ENCODE data around the gene TRABD.
"Not testable (repeated sequence)": the region's sequence is repeated elsewhere in the genome, so short reads cannot be mapped to it uniquely, and the experiment has no call there.

TRABD gene

DNA sequence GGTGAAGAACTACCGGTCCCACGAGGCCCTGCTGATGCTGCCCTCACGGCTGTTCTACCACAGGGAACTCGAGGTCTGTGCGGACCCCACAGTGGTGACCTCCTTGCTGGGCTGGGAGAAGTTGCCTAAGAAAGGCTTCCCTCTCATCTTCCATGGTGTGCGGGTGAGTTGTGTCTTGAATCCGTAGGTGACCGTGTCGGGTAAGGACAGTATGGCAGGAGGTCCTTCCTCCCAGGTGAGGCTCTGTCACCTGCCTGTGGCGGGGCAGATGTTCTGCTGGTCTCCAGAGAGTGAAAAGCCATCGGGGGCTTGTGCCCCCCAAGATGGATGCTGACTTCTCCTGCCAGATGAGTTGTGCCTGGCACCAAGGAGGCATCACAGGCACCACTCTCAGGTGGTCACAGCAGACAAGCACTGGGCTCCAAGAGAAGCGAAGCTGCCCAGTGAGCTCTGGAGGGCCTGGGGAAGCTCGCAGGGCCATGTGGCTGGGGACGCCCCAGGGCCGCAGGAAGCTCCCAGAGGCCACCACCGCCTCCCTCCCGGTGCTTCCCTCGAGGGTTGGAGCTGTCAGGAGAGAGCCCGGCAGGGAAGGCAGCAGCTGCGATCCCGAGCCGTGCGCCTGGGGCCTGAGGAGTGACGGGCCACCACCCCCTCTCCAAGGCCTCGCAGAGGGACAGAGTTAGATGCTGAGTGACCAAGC is 32.5 kb upstream of the TRABD start:
- no peak for DNase-seq (ENCODE audit: low read depth)

DNA sequence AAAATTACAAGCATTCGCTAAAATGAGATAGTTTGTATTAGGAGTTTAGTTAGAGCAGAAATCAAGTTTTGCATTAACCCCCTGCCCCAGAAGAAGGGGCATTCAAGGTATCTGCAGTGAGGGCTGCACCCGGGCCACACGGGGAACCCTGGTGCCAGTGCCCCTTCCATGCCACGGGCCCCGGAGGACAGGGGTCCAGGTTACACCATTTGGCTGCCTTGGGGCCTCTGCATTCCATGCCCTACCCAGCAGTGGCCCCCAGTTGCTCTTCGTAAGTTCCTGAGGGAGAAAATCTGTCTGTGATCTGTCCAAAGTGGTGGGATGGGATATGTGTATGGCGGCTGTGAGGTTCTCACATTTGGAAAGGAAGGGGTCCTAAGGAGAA is 32.0 kb upstream of the TRABD start:
- no peak for DNase-seq (ENCODE audit: low read depth)

DNA sequence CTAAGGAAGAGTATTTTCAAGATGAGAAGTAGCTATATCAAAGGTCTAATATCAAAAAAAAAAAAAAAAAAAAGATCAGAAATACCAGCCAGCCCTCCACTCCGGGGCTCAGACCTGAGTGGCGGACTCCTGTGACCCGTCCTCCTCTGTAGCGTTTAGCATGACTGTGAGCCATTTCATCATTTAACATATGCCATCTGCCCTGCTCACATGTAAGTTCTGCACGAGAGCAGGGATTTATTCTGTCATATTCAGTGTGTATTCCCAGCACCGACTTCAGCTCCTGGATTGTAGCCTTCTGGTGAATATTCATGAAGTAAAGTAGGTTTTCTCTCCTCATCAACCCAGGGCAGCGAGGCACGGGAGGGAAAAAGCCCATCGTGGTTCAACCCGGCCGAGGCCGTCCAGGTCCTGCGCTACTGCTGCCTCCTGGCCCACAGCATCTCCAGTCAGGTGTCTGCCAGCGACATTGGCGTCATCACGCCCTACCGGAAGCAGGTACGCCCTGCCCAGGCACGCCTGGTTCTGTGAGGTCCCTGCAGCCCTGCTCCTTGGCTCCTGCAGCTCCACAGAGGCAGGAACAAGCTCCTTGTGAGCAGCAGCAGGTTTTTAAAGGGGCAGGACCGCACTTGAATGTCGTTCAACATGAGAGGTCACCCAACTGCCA is 27.9 kb upstream of the TRABD start:
- no peak for DNase-seq (ENCODE audit: low read depth)

DNA sequence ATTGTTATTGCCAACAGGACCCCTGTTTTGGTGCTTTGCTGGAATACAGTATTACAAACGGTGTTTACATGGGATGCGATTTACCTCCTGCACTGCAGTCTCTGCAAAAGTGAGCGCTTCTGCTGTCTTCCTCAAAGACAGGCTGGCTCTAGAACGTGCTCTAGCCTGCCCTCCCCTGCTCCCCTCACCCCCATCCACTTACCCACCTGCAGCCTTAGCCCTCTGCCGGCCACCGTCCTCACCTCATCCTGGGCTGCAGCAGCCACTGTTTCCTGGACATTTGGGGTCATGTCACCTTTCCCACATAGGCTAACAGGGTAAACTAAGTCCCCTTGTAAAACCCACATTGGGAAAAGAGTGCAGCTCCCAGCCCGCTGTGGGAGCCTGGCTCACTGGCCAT is 24.8 kb upstream of the TRABD start:
- DNase-seq (ENCODE audit: low read depth), result no peak

DNA sequence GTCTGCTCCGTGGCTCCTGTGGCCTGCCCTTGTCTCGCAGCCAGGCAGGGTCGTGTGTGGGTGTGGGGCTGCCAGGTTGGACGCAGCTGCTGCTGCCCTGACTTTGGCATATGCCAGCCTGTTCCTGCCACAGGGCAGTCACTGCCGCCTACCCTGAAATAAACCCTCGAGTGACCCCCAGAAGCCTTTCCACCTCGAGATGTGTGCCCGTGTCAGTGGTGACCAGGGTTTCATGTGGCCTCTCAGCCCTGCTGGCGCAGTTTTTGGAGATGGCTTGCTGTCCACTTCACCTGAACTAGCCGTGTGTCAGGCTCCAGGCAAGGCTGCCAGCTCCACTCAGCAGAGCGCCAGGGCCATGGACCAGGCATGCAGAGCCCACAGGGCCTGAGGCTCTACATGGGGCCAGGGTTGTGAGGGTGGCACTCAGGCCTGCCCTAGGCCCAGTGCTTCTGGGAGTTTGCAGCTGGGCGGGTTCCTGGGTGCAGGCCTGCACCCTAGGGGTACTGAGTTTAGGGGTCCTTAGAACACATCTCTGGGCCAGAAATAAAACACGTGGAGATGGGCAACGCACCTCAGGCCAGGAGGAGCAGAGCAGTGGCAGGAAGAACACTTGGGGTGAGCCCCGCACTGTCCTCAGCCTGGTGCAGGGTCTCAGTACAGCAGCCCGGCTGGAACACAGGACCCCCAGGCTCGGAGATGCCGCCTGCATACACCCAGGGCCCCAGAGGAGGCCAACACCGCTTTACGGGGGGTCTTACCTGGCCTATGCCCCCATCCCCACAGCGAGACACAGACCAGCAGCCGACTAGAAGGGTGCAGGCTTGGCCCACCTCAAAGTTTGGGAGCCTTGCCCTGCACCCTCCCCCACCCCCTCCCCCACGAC is 24.0 kb upstream of the TRABD start:
- DNase-seq (ENCODE audit: low read depth), result no peak

DNA sequence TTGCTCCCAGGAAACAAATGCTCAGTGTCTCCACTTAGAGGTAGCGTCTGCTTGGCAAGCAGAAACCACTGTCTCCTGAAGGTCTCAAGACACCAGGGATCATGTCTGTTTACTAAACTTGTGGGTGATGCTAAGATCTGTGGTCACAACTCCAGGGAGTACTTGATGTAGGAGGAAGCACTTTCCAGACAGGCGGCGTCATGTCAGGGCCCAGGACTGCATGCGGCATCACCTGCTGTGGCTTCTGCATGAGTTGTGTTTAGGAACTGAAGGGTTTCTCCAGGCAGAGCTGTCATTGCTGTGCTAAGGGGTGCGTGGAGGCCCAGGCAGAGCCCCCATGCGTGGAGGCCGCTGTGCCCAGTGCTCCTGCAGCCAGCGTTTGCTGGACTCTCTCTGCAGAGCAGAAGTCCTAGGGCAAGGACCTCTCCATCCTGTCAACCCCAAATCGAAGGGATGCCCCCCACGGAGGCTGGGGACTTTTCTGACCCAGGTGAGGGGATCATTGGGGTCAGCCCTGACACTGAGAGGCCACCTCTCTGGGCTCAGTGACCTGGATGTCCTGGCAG is 23.2 kb upstream of the TRABD start:
- no peak for DNase-seq (ENCODE audit: low read depth)

DNA sequence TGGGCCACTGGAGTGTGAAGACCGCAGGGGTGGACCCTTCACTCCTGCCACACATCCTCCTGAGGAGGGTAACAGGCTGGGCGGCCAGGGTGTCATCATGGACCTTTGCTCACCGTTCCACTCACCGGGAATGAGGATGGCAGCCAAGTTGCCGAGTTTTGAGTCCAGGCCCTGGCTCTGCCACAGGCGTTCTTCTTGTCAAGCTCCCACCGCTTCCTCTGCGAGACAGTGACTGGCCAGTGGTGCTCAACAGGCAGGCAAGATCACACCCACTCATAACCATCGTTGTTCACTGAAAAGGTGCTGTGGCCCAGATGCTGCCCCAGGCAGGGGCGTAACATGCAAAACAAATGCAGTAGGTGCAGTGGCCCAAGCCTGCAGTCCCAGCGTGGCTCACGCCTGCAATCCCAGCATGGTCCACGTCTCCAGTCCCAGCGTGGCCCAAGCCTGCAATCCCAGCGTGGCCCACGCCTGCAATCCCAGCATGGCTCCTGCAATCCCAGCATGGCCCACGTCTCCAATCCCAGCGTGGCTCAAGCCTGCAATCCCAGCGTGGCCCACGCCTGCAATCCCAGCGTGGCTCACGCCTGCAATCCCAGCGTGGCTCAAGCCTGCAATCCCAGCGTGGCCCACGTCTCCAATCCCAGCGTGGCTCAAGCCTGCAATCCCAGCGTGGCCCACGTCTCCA is 20.1 kb upstream of the TRABD start:
- no peak for DNase-seq (ENCODE audit: low read depth)

DNA sequence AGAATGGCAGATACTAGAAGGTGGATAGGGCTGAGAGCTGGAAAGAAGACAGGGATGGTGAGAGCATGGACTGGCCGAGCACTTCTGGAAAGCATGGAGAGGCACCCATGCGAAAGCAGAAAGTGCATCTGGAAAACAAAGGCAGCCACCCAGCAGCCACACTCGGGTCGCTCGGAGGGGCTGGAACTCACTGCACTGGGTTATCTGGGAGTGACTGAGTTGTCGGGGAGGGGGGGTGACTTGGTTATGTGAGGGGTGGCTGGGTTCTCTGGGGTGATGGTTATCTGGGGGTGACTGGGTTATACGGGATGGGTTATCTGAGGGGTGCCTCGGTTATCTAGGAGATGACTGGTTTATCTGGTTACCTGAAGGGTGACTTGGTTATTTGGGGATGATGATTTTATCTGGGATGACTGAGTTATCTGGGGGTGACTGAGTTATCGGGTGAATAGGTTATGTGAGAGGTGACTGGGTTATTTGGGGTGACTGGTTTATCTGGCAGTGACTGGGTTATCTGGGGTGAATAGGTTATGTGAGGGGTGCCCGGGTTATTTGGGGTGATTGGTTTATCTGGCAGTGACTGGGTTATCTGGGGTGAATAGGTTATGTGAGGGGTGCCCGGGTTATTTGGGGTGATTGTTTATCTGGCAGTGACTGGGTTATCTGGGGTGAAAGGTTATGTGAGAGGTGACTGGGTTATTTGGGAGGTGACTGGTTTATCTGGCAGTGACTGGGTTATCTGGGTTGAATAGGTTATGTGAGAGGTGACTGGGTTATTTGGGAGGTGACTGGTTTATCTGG is 17.8 kb upstream of the TRABD start:
- no peak for DNase-seq (ENCODE audit: low read depth)

DNA sequence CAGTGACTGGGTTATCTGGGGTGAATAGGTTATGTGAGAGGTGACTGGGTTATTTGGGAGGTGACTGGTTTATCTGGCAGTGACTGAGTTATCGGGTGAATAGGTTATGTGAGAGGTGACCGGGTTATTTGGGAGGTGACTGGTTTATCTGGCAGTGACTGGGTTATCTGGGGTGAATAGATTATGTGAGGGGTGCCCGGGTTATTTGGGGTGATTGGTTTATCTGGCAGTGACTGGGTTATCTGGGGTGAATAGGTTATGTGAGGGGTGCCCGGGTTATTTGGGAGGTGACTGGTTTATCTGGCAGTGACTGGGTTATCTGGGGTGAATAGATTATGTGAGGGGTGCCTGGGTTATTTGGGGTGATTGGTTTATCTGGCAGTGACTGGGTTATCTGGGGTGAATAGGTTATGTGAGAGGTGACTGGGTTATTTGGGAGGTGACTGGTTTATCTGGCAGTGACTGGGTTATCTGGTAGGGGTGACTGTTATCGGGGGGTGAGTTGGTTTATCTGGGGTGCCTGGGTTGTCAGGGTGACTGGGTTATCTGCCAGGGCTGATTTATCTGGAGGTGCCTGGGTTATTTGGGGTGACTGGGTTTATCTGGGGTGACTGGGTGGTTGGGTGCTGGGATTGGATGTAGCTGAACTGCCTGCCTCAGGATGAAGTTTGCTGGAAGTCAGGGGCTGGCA is 17.1 kb upstream of the TRABD start:
- not testable (repeated sequence) for DNase-seq (ENCODE audit: low read depth)

DNA sequence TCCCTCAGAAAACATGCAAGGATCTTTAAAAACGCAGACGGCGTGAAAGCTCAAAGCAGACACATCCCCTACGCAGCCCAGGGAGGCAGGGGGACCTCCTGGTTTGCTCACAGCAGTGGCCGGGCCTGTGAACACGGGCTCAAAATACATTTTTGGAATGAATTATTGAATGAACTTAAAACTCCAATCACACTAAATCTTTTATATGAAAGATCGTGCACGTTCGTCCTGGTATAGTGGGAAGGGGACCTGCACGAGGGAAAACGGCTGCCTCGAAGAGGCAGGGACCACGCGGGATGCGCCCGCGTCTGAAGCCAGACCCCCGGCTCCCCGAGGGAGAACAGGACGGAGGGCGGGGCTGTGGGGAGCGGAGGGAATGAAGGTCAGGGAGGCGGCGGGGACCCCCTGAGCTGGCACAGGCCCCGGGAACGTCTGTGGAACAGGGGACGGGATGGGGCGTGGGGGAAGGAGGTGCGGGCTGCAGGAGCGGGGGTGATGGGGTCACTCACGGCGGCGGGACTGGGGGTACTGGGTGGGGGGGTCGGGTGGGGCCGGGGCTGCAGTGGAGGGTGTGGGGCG is 16.4 kb upstream of the TRABD start:
- no peak for DNase-seq (ENCODE audit: low read depth)

DNA sequence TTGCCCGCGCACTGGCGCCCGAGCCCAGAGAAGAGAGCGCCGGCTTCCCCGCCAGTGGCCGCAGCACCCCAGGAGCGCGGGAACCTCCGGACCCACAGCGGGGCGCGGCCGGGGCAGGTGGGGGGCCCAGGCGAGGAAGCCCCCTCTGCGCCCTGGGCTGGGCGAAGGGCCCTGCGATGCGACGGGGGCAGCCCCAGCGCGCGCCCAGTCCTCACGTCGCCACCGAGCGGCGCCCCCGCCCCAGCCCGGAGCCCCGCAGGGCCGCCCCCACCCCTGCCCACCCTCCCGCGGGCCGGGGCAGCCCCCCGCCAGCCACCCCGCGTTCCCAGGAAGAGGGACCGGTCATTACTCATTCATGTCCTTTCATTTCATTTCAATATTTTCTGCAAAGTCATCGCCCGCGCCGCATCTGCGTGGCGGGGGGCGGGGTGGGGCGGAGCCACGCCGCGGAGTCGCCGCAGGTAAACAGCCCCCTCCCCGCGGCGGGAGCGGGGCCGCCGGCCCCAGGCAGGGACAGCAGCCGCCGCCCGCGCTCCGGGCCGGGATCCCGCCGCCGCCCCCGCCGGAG is 15.9 kb upstream of the TRABD start:
- no peak for DNase-seq (ENCODE audit: low read depth)

DNA sequence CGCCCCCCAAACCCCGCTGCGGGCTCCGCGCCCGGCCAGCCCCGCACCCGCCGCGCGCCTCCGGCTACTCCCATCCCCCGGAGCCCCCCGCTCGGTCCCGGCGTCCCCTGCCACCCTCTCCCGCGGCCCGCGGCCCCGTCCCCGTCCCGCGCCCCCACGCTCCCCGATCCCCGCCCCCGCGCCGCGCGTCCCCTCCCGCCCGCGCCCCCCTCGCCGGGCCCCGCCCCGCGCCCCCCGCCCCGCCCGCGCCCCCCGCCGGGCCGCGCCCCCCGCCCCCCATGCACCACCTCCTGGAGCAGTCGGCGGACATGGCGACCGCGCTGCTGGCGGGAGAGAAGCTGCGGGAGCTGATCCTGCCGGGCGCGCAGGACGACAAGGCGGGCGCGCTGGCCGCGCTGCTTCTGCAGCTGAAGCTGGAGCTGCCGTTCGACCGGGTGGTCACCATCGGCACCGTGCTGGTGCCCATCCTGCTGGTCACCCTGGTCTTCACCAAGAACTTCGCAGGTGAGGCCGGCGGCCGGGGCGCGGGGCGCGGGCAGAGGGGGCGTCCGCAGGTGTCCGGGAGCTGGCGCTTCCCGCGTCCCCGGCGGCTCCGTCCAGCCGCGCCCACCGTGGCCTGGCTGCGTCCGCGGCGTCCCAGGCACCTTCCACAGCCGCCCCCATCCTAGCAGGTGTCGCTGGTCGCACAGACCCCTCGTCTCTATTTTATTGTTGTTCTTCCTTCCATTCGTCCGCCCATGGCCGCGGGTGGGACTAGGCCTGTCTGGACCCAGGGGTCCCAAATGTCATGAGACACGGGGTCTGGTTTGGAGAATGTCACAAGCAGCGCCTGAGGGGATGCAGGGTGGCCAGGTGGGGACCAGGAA is 15.0 kb upstream of the TRABD start, which contains the start of gene PANX2:
Gene PANX2 (plus strand): TSS at position 279 of the 866 bp plus-strand sequence. CDS start 0 bp downstream, at position 279.
- DNase-seq (ENCODE audit: low read depth), result no peak

DNA sequence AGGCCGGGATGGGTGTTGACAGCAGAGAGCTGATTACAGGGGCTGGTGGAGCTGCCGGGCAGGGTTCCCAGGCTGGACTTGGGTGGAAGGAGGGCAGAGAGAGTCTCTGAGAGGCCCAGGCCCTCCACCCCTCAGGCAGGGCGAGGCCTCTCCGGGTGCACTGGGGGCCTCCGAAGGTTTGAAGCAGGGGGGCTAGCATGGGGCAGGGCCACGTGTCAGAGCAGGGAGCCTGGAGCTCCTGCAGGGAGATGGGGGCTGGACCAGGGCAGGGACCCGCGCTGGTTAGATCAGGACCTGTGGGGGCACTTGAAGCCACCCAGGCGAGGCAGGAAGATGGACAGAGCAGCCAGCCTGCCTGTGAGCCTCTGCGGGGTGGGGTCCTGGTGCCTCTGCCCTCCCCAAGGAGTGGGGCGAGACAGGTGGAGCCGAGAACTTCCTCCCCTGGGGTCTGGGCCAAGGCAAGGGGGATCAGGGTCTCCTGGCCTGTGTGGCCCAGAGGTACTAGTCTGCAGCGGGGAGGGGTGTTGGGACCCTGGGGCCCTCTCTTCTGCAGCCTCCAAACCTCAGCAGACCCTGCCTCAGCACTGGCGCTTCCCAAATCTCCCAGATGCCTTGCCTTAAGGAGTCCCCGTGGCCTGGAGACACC is 14.3 kb upstream of the TRABD start:
- DNase-seq (ENCODE audit: low read depth), result no peak

DNA sequence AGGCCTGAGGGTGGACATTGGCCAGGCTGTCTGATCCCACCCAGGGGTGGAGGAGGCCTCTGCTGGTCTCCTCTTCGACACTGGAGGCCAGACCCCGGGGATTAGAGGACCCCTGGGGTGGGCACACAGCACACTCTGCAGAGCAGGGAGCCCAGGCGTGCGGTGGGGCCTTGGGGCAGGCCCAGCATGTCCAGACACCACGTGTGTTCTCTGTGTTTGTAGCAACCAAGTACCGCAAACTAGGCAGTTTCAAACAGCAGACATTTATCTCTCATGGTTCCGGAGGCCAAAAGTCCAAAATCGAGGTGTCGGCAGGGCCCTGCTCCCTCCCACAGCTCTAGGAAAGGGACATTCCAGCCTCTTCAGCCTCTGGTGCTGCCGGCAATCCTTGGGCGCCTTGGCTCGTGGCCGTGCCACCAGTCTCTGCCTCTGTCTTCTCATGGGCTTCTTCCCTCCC is 13.7 kb upstream of the TRABD start:
- no peak for DNase-seq (ENCODE audit: low read depth)

DNA sequence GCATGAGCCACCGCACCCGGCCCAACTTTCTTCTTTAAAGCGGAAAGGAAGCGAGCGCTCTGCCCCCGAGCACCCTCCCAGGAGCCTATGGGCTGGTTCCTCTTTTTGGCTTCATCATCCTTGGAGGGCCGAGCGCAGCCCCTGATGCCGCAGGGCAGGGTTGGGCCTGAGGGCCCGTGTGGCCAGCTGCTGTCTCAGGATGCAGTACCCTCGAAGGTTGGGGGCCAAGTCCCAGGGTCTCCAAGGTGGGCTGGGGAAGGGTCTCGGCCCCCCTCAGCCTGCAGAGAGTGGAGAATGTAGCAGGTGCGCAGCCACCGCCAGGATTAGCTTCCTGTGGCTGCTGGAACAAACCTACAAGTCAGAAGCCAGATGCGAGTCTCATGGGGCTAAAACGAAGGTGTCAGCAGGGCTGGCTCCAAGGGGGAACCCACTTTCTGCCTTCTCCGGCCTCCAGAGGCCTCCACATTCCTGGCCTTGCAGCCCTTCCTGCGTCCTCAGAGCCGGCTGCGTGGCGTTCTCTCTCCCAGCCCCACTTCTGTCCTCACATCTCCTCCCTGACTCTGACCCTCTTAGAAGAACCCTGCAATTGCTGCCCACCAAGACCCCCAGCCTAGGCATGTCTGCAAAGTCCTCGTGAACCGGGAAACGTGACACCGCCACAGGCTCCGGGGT is 12.3 kb upstream of the TRABD start:
- DNase-seq (ENCODE audit: low read depth), result no peak

DNA sequence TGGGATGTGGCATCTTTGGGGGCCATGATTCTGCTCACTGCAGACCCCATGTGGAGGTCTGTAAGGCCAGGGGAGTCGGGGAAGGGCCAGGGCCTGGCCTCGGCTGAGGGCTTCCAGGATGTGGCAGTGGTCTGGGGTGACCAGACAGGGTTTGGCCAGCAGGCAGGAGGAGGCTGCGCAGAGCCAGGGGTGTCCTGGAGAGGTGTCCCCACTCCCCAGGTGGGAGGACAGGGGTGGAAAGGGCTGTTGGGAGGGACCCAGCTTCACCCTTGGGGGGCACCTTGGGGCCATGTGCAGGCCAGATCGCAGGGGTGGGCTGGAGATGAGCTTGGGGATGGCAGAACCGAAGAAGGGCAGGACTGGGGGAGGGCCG is 11.7 kb upstream of the TRABD start:
- no peak for DNase-seq (ENCODE audit: low read depth)

DNA sequence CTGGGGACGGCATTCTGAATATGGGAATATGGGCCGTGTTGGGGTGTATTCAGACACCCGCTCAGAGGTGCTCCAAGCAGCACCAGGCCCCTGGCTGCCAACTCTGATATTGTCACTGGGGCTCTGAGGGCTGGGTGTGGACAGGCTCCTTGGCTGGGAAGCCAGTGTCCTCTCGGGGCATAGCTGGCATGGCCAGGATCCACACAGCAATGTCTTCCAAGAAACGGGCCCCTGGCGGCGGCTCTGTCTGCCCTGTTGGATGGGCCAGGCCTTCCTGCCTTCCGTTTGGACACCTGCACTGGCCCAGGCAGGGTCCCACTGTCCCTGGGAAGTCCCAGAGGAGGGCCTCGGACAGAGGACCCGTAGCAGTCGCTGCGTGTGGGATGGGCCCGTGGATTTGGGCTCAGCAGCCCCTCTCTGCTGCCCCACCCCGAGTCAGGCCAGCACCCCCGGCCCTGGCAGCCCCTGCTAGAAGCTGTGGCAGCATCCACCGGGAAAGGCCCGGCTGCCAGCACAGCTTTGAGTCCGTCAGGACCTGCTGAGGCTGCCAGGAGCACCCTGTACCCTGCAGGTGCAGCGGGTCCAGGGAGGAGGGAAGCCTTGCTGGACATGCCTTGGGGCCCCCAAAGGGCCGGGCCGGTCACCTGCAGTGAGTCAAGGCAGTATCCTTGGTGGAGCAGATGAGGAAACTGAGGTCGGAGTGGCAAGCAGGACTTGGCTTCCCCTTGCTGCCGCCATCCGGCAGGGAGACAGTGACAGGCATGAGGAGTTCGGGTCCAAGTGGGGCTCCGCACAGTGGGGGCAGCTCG is 11.1 kb upstream of the TRABD start:
- no peak for DNase-seq (ENCODE audit: low read depth)
